Activated naive CD4-positive, alpha-beta T cell treated with anti-CD3 and anti-CD28 coated beads, Interleukin-2, amount 50 U/mL, for 16 hours (primary cell): Measurements from ENCODE around the gene CHTOP.

Experiments used
- DNase-seq: peaks from one replicate; pipeline ENCODE4 v3.0.0-alpha.2; 2020

CHTOP gene

GRCh38 chr1:153613406-153613805, 20.5 kb upstream of the CHTOP start:
- no peak for DNase-seq

GRCh38 chr1:153614189-153614900, 19.5 kb upstream of the CHTOP start:
- no peak for DNase-seq

- no peak for DNase-seq
These were observed 19.0 kb upstream of the CHTOP start for GRCh38 chr1:153614906-153615305.

GRCh38 chr1:153615406-153615805, 18.5 kb upstream of the CHTOP start:
- no peak for DNase-seq

- DNase-seq = no peak
These were observed 17.5 kb upstream of the CHTOP start, which contains the start of gene S100A14 for GRCh38 chr1:153616144-153616916. Gene S100A14 (minus strand): TSS chr1:153616325. CDS start chr1:153615858, 467 bp downstream.

GRCh38 chr1:153616917-153617311, 17.0 kb upstream of the CHTOP start:
- no peak for DNase-seq

- peak; percentile 67 for DNase-seq
These were observed 16.2 kb upstream of the CHTOP start for GRCh38 chr1:153617663-153618062.

GRCh38 chr1:153619171-153619570, 14.7 kb upstream of the CHTOP start:
- DNase-seq = no peak

GRCh38 chr1:153623101-153623500, 10.8 kb upstream of the CHTOP start:
- no peak for DNase-seq

GRCh38 chr1:153624965-153625611, 8.8 kb upstream of the CHTOP start:
- DNase-seq = no peak

GRCh38 chr1:153626477-153626903, 7.4 kb upstream of the CHTOP start:
- no peak for DNase-seq

GRCh38 chr1:153626904-153627714, 6.8 kb upstream of the CHTOP start, which contains the start of gene S100A13:
Gene S100A13 (minus strand): TSS chr1:153627505. CDS start chr1:153626472, 1,033 bp downstream.
- DNase-seq = no peak

- DNase-seq = no peak
These were observed 5.9 kb upstream of the CHTOP start, which contains the start of gene S100A1 for GRCh38 chr1:153627715-153628626. Gene S100A1 (plus strand): TSS chr1:153628434. CDS start chr1:153630522, 2,088 bp downstream.

GRCh38 chr1:153628638-153629342, 5.1 kb upstream of the CHTOP start:
- no peak for DNase-seq

- no peak for DNase-seq
These were observed 4.6 kb upstream of the CHTOP start for GRCh38 chr1:153629343-153629665.

GRCh38 chr1:153629971-153630370, 3.9 kb upstream of the CHTOP start:
- DNase-seq = no peak

- no peak for DNase-seq
These were observed 3.5 kb upstream of the CHTOP start for GRCh38 chr1:153630384-153630783.

- DNase-seq = no peak
These were observed 2.5 kb upstream of the CHTOP start for GRCh38 chr1:153631047-153632022.

GRCh38 chr1:153633161-153633753, 609 bp upstream of the CHTOP start:
- no peak for DNase-seq
